Measurements from ENCODE around the gene EXOC3L1. TPM values are rescaled to one million over a fixed set of nuclear protein-coding genes. Genes with fewer than 3 reads are reported as not detected.

Gene EXOC3L1
- total and polyA plus RNA-seq, 2 of the 13 experiments (the other 11 are each of a cell fraction or from before 2014, with no cell fraction given): 0.12 TPM; not detected in 1

DNA sequence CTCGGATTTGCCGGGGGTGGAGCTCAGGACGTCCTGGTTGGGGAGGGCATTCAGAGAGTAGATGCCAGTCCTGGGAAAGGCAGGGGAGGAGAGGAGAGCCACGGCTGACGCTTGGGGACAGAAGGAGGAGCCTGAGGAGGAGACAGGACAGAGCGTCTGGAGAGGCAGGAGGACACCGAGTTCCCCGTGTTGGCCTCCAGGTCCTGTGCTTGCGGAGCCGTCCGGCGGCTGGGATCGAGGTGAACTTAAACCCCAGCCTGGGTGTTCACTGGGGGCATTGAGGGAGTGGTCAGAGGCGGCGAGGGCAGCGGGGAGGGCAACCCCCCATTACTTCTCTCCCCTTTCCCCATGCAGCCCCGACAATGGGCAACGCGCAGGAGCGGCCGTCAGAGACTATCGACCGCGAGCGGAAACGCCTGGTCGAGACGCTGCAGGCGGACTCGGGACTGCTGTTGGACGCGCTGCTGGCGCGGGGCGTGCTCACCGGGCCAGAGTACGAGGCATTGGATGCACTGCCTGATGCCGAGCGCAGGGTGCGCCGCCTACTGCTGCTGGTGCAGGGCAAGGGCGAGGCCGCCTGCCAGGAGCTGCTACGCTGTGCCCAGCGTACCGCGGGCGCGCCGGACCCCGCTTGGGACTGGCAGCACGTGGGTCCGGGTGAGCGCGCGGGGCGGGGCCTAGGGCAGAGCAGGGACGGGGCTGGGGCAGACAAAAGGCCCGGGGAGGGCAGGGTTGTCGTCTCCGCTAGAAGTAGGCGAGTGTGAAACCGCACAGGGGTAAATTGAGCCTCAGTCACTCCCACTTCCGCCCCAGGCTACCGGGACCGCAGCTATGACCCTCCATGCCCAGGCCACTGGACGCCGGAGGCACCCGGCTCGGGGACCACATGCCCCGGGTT is 15.9 kb downstream of the EXOC3L1 start (continued):
- TF ChIP-seq, protein P1, sequence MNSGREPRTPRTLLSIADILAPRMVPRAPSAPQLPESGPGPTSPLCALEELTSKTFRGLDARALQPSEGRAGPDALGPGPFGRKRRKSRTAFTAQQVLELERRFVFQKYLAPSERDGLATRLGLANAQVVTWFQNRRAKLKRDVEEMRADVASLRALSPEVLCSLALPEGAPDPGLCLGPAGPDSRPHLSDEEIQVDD (CRISPR knock-in tag; IDR thresholded peaks at IDR 0.05; ENCODE audit: borderline replicate concordance): peak; percentile 75
- TF ChIP-seq RXRB (CRISPR knock-in tag; IDR thresholded peaks at IDR 0.05; ENCODE audit: borderline replicate concordance): peak; percentile 74; the same call in 1 of the 2 replicates
- peak; percentile 48 for TF ChIP-seq MED8 (CRISPR knock-in tag; IDR thresholded peaks at IDR 0.05; ENCODE audit: insufficient replicate concordance)
- TF ChIP-seq, protein P2, sequence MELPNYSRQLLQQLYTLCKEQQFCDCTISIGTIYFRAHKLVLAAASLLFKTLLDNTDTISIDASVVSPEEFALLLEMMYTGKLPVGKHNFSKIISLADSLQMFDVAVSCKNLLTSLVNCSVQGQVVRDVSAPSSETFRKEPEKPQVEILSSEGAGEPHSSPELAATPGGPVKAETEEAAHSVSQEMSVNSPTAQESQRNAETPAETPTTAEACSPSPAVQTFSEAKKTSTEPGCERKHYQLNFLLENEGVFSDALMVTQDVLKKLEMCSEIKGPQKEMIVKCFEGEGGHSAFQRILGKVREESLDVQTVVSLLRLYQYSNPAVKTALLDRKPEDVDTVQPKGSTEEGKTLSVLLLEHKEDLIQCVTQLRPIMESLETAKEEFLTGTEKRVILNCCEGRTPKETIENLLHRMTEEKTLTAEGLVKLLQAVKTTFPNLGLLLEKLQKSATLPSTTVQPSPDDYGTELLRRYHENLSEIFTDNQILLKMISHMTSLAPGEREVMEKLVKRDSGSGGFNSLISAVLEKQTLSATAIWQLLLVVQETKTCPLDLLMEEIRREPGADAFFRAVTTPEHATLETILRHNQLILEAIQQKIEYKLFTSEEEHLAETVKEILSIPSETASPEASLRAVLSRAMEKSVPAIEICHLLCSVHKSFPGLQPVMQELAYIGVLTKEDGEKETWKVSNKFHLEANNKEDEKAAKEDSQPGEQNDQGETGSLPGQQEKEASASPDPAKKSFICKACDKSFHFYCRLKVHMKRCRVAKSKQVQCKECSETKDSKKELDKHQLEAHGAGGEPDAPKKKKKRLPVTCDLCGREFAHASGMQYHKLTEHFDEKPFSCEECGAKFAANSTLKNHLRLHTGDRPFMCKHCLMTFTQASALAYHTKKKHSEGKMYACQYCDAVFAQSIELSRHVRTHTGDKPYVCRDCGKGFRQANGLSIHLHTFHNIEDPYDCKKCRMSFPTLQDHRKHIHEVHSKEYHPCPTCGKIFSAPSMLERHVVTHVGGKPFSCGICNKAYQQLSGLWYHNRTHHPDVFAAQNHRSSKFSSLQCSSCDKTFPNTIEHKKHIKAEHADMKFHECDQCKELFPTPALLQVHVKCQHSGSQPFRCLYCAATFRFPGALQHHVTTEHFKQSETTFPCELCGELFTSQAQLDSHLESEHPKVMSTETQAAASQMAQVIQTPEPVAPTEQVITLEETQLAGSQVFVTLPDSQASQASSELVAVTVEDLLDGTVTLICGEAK (IDR thresholded peaks at IDR 0.05): no peak
- TF ChIP-seq, protein P2 (CRISPR knock-in tag; IDR thresholded peaks at IDR 0.05): peak; percentile 89
- TF ChIP-seq ZNF30 (CRISPR knock-in tag; IDR thresholded peaks at IDR 0.05): peak; percentile 86; the same call in 1 of the 2 replicates
- TF ChIP-seq MAZ (IDR thresholded peaks at IDR 0.05; ENCODE audit: borderline replicate concordance, low read depth, low read length): no peak
- peak; percentile 86 for TF ChIP-seq MAZ (CRISPR knock-in tag; IDR thresholded peaks at IDR 0.05; ENCODE audit: low read depth)
- TF ChIP-seq, protein P3, sequence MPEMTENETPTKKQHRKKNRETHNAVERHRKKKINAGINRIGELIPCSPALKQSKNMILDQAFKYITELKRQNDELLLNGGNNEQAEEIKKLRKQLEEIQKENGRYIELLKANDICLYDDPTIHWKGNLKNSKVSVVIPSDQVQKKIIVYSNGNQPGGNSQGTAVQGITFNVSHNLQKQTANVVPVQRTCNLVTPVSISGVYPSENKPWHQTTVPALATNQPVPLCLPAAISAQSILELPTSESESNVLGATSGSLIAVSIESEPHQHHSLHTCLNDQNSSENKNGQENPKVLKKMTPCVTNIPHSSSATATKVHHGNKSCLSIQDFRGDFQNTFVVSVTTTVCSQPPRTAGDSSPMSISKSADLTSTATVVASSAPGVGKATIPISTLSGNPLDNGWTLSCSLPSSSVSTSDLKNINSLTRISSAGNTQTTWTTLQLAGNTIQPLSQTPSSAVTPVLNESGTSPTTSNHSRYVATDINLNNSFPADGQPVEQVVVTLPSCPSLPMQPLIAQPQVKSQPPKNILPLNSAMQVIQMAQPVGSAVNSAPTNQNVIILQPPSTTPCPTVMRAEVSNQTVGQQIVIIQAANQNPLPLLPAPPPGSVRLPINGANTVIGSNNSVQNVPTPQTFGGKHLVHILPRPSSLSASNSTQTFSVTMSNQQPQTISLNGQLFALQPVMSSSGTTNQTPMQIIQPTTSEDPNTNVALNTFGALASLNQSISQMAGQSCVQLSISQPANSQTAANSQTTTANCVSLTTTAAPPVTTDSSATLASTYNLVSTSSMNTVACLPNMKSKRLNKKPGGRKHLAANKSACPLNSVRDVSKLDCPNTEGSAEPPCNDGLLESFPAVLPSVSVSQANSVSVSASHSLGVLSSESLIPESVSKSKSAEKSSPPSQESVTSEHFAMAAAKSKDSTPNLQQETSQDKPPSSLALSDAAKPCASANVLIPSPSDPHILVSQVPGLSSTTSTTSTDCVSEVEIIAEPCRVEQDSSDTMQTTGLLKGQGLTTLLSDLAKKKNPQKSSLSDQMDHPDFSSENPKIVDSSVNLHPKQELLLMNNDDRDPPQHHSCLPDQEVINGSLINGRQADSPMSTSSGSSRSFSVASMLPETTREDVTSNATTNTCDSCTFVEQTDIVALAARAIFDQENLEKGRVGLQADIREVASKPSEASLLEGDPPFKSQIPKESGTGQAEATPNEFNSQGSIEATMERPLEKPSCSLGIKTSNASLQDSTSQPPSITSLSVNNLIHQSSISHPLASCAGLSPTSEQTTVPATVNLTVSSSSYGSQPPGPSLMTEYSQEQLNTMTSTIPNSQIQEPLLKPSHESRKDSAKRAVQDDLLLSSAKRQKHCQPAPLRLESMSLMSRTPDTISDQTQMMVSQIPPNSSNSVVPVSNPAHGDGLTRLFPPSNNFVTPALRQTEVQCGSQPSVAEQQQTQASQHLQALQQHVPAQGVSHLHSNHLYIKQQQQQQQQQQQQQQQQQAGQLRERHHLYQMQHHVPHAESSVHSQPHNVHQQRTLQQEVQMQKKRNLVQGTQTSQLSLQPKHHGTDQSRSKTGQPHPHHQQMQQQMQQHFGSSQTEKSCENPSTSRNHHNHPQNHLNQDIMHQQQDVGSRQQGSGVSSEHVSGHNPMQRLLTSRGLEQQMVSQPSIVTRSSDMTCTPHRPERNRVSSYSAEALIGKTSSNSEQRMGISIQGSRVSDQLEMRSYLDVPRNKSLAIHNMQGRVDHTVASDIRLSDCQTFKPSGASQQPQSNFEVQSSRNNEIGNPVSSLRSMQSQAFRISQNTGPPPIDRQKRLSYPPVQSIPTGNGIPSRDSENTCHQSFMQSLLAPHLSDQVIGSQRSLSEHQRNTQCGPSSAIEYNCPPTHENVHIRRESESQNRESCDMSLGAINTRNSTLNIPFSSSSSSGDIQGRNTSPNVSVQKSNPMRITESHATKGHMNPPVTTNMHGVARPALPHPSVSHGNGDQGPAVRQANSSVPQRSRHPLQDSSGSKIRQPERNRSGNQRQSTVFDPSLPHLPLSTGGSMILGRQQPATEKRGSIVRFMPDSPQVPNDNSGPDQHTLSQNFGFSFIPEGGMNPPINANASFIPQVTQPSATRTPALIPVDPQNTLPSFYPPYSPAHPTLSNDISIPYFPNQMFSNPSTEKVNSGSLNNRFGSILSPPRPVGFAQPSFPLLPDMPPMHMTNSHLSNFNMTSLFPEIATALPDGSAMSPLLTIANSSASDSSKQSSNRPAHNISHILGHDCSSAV (CRISPR knock-in tag; IDR thresholded peaks at IDR 0.05; ENCODE audit: borderline replicate concordance): no peak
- TF ChIP-seq ZNF430 (CRISPR knock-in tag; IDR thresholded peaks at IDR 0.05): peak; percentile 61; the same call in 1 of the 2 replicates

Measured in HepG2 (cell line).